HG02970 (cell line): ENCODE results near the gene LSM7.

Experiments
- ATAC-seq: cut with Tn5 transposase; IDR thresholded peaks from one replicate; pipeline ENCODE4 v1.9.1; 2021; ENCODE audit warnings: mild to moderate bottlenecking, moderate library complexity, moderate number of reproducible peaks; ENCODE audit not compliant: unreplicated experiment, low FRiP score

LSM7 gene

GRCh38 chr19:2305452-2306280 lies 22.7 kb downstream of the LSM7 start:
- no peak for ATAC-seq

GRCh38 chr19:2303211-2303798 lies 25.1 kb downstream of the LSM7 start:
- no peak for ATAC-seq

- no peak for ATAC-seq
These were observed 25.8 kb downstream of the LSM7 start for GRCh38 chr19:2302319-2303210.

GRCh38 chr19:2300533-2300932 lies 27.9 kb downstream of the LSM7 start:
- no peak for ATAC-seq

GRCh38 chr19:2296141-2296540 lies 32.2 kb downstream of the LSM7 start:
- ATAC-seq = no peak

GRCh38 chr19:2294687-2295335 lies 33.6 kb downstream of the LSM7 start:
- ATAC-seq = no peak

GRCh38 chr19:2291185-2291751 lies 37.1 kb downstream of the LSM7 start:
- ATAC-seq = no peak

GRCh38 chr19:2290441-2291184 lies 37.8 kb downstream of the LSM7 start:
- no peak for ATAC-seq

GRCh38 chr19:2289714-2290435 lies 38.5 kb downstream of the LSM7 start:
- no peak for ATAC-seq

- no peak for ATAC-seq
These were observed 39.3 kb downstream of the LSM7 start for GRCh38 chr19:2288818-2289713.

GRCh38 chr19:2288338-2288817 lies 40.0 kb downstream of the LSM7 start:
- ATAC-seq = no peak

- no peak for ATAC-seq
These were observed 40.6 kb downstream of the LSM7 start for GRCh38 chr19:2287585-2288337.

- ATAC-seq = no peak
These were observed 41.8 kb downstream of the LSM7 start for GRCh38 chr19:2286402-2287140.

GRCh38 chr19:2283835-2284507 lies 44.4 kb downstream of the LSM7 start:
- no peak for ATAC-seq

GRCh38 chr19:2282862-2283237 lies 45.5 kb downstream of the LSM7 start:
- no peak for ATAC-seq
